B cell (primary cell): ENCODE results near the gene PITPNM1. TPM values are rescaled to one million over a fixed set of nuclear protein-coding genes. Genes with fewer than 3 reads are reported as not detected.

Source experiments
- ATAC-seq: fragments of 200-7000 bp; cut with Tn5 transposase; one replicate; pipeline ENCODE4 v1.10.0; 2021; ENCODE audit warnings: low read depth, mild to moderate bottlenecking, moderate number of reproducible peaks, moderate library complexity
- CTCF ChIA-PET: fragments of 350-600 bp; sonication (Branson Sonifier 250); formaldehyde crosslinking; loops from one replicate; lab custom pipeline; 2021; ENCODE audit warnings: antibody characterized with exemption, inconsistent platforms; lab: Charles Lee
- POLR2A ChIA-PET: fragments of 350-600 bp; sonication (Branson Sonifier 250); formaldehyde crosslinking; loops from one replicate; lab custom pipeline; 2021; ENCODE audit warnings: antibody characterized with exemption; lab: Charles Lee
- DNase-seq: peaks from one replicate; pipeline ENCODE4 v3.0.0; 2013
- H2AFZ ChIP-seq: 2 replicates; pipeline ENCODE4 v1.6.1; 2012; ENCODE audit warnings: mild to moderate bottlenecking, low read depth, low read length; ENCODE audit not compliant: insufficient read depth, poor library complexity, severe bottlenecking
- H3K27ac ChIP-seq, 2 donors: 1 replicate in 1 of 2; 2 replicates in 1 of 2; pipeline ENCODE4 v1.5.1; 2012 to 2013; ENCODE audit warnings: low read length in 2 of 2, mild to moderate bottlenecking in 2 of 2, moderate library complexity in 1 of 2
- H3K27me3 ChIP-seq, 4 experiments: fragments of 200-600 bp in 1 of 4; sonication (generic) in 1 of 4; replicated peaks in 1 of 4; 1 replicate in 2 of 4; 2 replicates in 2 of 4; pipeline versions ENCODE4 v1.6.1 to v1.7.0; 2013 to 2016; ENCODE audit warnings: low read length in 3 of 4, mild to moderate bottlenecking in 2 of 4, mixed read lengths in 1 of 4, moderate library complexity in 1 of 4; ENCODE audit not compliant: insufficient read depth in 4 of 4, control insufficient read depth in 3 of 4; ENCODE audit errors: control extremely low read depth in 1 of 4
- H3K36me3 ChIP-seq, 2 experiments: replicated peaks in 1 of 2; 1 replicate in 1 of 2; 2 replicates in 1 of 2; pipeline versions ENCODE4 v1.6.1 to v1.7.1; 2013; ENCODE audit warnings: low read length in 1 of 2; ENCODE audit not compliant: insufficient read depth in 2 of 2, control insufficient read depth in 1 of 2; ENCODE audit errors: control extremely low read depth in 1 of 2, extremely low read depth in 1 of 2
- H3K4me1 ChIP-seq, 2 donors: fragments of 200-600 bp in 1 of 2; sonication (generic) in 1 of 2; 1 replicate in 1 of 2; 2 replicates in 1 of 2; pipeline versions ENCODE4 v1.5.1 to v1.6.1; 2013 to 2017; ENCODE audit warnings: low read length in 2 of 2; ENCODE audit not compliant: control insufficient read depth in 2 of 2, insufficient read depth in 2 of 2
- H3K4me2 ChIP-seq: replicated peaks from 2 replicates; pipeline ENCODE3; 2012; ENCODE audit warnings: mild to moderate bottlenecking, low read depth, low read length; ENCODE audit not compliant: poor library complexity, severe bottlenecking
- H3K4me3 ChIP-seq, 5 experiments: fragments of 200-600 bp in 1 of 5; sonication (generic) in 1 of 5; 1 replicate in 3 of 5; 2 replicates in 2 of 5; pipeline versions ENCODE4 v1.5.1 to v1.7.0; 2011 to 2016; ENCODE audit warnings: low read length in 4 of 5, mild to moderate bottlenecking in 4 of 5, low read depth in 2 of 5, control low read depth in 1 of 5, moderate library complexity in 1 of 5; ENCODE audit not compliant: insufficient read depth in 1 of 5; ENCODE audit errors: control extremely low read depth in 1 of 5, extremely low read depth in 1 of 5
- H3K79me2 ChIP-seq: fragments of 200-600 bp; sonication (generic); one replicate; pipeline ENCODE4 v1.6.0; 2016; ENCODE audit warnings: low read length; ENCODE audit not compliant: control insufficient read depth, insufficient read depth
- H3K9ac ChIP-seq: fragments of 200-600 bp; sonication (generic); 2 replicates; pipeline ENCODE4 v1.6.1; 2017; ENCODE audit warnings: mild to moderate bottlenecking, low read length, moderate library complexity
- H3K9me3 ChIP-seq, 3 donors: one replicate each; pipeline versions ENCODE4 v1.6.1 to v1.7.1; 2013; ENCODE audit warnings: low read length in 2 of 3; ENCODE audit not compliant: control insufficient read depth in 2 of 3, insufficient read depth in 1 of 3; ENCODE audit errors: control extremely low read depth in 1 of 3
- H4K20me1 ChIP-seq: 2 replicates; pipeline ENCODE4 v1.6.0; 2012; ENCODE audit warnings: mild to moderate bottlenecking, low read length; ENCODE audit not compliant: insufficient read depth, control insufficient read depth, poor library complexity, severe bottlenecking
- H3K27ac Mint-ChIP-seq: one replicate; pipeline ENCODE4 v1.8.0; 2021; ENCODE audit warnings: mixed read lengths
- H3K27me3 Mint-ChIP-seq: one replicate; pipeline ENCODE4 v1.8.0; 2021; ENCODE audit warnings: mixed read lengths
- H3K4me1 Mint-ChIP-seq: one replicate; pipeline ENCODE4 v1.8.0; 2021; ENCODE audit warnings: mixed read lengths
- H3K4me3 Mint-ChIP-seq: one replicate; pipeline ENCODE4 v1.8.0; 2021; ENCODE audit warnings: mixed read lengths
- H3K9me3 Mint-ChIP-seq: one replicate; pipeline ENCODE4 v1.8.0; 2022; ENCODE audit warnings: mixed read lengths; ENCODE audit not compliant: insufficient read depth
- CTCF ChIP-seq: fragments of 200-600 bp; IDR thresholded peaks from one replicate; pipeline ENCODE4 v1.8.0; 2022; ENCODE audit warnings: antibody characterized with exemption, mild to moderate bottlenecking
- EZH2 ChIP-seq: IDR thresholded peaks from 2 replicates; pipeline ENCODE4 v1.6.1; 2012; ENCODE audit warnings: borderline replicate concordance, low read depth, mild to moderate bottlenecking, moderate library complexity, low read length; ENCODE audit not compliant: insufficient read depth, poor library complexity, severe bottlenecking
- WGBS: methylation state at CpG from one replicate; pipeline ENCODE4 v1.1.5; 2013; ENCODE audit warnings: missing lambda C conversion rate; ENCODE audit not compliant: insufficient coverage; 5-methylcytosine and 5-hydroxymethylcytosine counted together
- intact Hi-C: fragments of 100-400 bp; cut with micrococcal nuclease; formaldehyde crosslinking; loops from one replicate; pipeline ENCODE4 v1.10.0; 2022
- polyA plus RNA-seq: library from polyadenylated mRNA; depleted of rRNA; stranded (reverse); fragments of >200 nt; gene quantifications from 2 replicates; pipeline ENCODE4 v1.2.3, GENCODE V29; 2012
- total RNA-seq, 2 donors: library from RNA; stranded (reverse); fragments of 120-200 nt in 1 of 2; gene quantifications; 1 replicate in 1 of 2; 2 replicates in 1 of 2; pipeline versions ENCODE4 v1.2.3 to v1.2.4, GENCODE V29; 2013 to 2022

Gene PITPNM1
- total and polyA plus RNA-seq, 2 donors (not counting 1 experiment from before 2014, with no cell fraction given), result 152 to 166 TPM

GRCh38 chr11:67505605-67506396, 638 bp upstream of the PITPNM1 start:
- ATAC-seq, result peak; percentile 35
- CTCF ChIA-PET, result interaction anchor here (0.6 to 2.8 kb wide), 17 partner anchors 17 to 234 kb away, joined by 3 to 20 read pairs (median 4); partner anchors contain the start of genes PPP1CA, PTPRCAP, RAD9A and TBC1D10C

More at GRCh38 chr11:67505605-67506396, 638 bp upstream of the PITPNM1 start:
- Histone ChIP-seq H2AFZ (peak overlapping the region; percentile 74), H3K4me2 (peak overlapping the region; percentile 97), H3K9me3 (no peaks in the 10 kb centered on the region), H3K4me1 (peaks cover 40 to 50% of the 10 kb centered on the region in 2 donors), H3K27me3 (peaks cover 0 to 6% (median 0%) of the 10 kb centered on the region in 4 experiments), H3K36me3 (peaks cover 0 to 33% of the 10 kb centered on the region in 2 experiments), H4K20me1 (peaks cover 61% of the 10 kb centered on the region), H3K27ac (peak overlapping the region; percentile 68 to 98), H3K79me2 (peaks cover 47% of the 10 kb centered on the region), H3K4me3 (peak overlapping the region in 4 of 5 experiments; percentile 40 to 90 (median 87)), H3K9ac (peak overlapping the region; percentile 89)
- peaks cover 48% of the 10 kb centered on the region for H3K4me1 Mint-ChIP-seq
- peaks cover 1% of the 10 kb centered on the region for H3K27me3 Mint-ChIP-seq
- intact Hi-C loops, result loop anchor here (1.0 to 5.0 kb wide), 8 partner anchors 24 to 264 kb away; partner anchors contain the start of genes ANKRD13D, GRK2, PPP1CA and PTPRCAP
- peak; percentile 93 for DNase-seq
- POLR2A ChIA-PET, result interaction anchor here (1.0 to 2.1 kb wide), 10 partner anchors 20 to 116 kb away, joined by 4 to 13 read pairs (median 6); partner anchors contain the start of genes AIP, PPP1CA, PTPRCAP and RAD9A
- H3K4me3 Mint-ChIP-seq, result peak overlapping the region; percentile 92
- WGBS, result 14% methylated on average over 16 of the region's 17 CpGs
- TF ChIP-seq CTCF, result peak; percentile 93
- no peak for TF ChIP-seq EZH2
- peak overlapping the region; percentile 95 for H3K27ac Mint-ChIP-seq
- H3K9me3 Mint-ChIP-seq, result no peaks in the 10 kb centered on the region
